IMR-90 (cell line): ENCODE results near the gene SLC6A9. TPM values are rescaled to one million over a fixed set of nuclear protein-coding genes. Genes with fewer than 3 reads are reported as not detected.

Source experiments
- ATAC-seq: fragments of 200-7000 bp; cut with Tn5 transposase; 2 replicates; pipeline ENCODE4 v1.9.1; 2020; ENCODE audit warnings: low read depth, mild to moderate bottlenecking, moderate library complexity
- BruUV-seq: library from RNA; stranded (reverse); fragments of 400-500 nt; replicated peaks from 2 replicates; lab custom pipeline; 2021; lab: Mats Ljungman, UMichigan
- CTCF ChIA-PET: fragments of 300-600 bp; formaldehyde crosslinking; extraction: SDS; loops from one replicate; lab custom pipeline; 2021; ENCODE audit warnings: antibody characterized with exemption; lab: Yijun Ruan, JAX
- POLR2A ChIA-PET: fragments of 300-600 bp; sonication (Branson Sonifier 250); formaldehyde crosslinking; loops from one replicate; lab custom pipeline; 2022; ENCODE audit warnings: antibody characterized with exemption; ENCODE audit not compliant: unreplicated experiment; lab: Charles Lee
- DNase-seq: peaks from one replicate; pipeline ENCODE4 v3.0.0; 2013
- H2AFZ ChIP-seq: replicated peaks from 2 replicates; pipeline ENCODE3; 2013; ENCODE audit warnings: low read length, mild to moderate bottlenecking; ENCODE audit not compliant: poor library complexity
- H2AK5ac ChIP-seq: 2 replicates; pipeline ENCODE4 v1.6.1; 2013; ENCODE audit warnings: low read depth, low read length, inconsistent platforms
- H2AK9ac ChIP-seq: replicated peaks from 2 replicates; pipeline ENCODE3; 2013; ENCODE audit warnings: mild to moderate bottlenecking, low read depth, low read length, moderate library complexity; ENCODE audit not compliant: poor library complexity
- H2BK120ac ChIP-seq: 2 replicates; pipeline ENCODE4 v1.6.1; 2013; ENCODE audit warnings: low read depth, low read length, inconsistent platforms
- H2BK15ac ChIP-seq: 3 replicates; pipeline ENCODE4 v1.6.1; 2013; ENCODE audit warnings: low read depth, low read length, inconsistent platforms
- H2BK20ac ChIP-seq: 2 replicates; pipeline ENCODE4 v1.6.1; 2013; ENCODE audit warnings: low read depth, mild to moderate bottlenecking, inconsistent platforms, low read length, moderate library complexity
- H2BK5ac ChIP-seq: 2 replicates; pipeline ENCODE4 v1.6.1; 2013; ENCODE audit warnings: mild to moderate bottlenecking, low read depth, low read length, inconsistent platforms; ENCODE audit not compliant: poor library complexity, severe bottlenecking
- H3K14ac ChIP-seq: replicated peaks from 2 replicates; pipeline ENCODE4 v1.6.1; 2013; ENCODE audit warnings: low read depth, low read length, inconsistent platforms
- H3K18ac ChIP-seq: 2 replicates; pipeline ENCODE4 v1.6.1; 2013; ENCODE audit warnings: low read depth, low read length, control low read depth
- H3K23ac ChIP-seq: 2 replicates; pipeline ENCODE4 v1.6.1; 2013; ENCODE audit warnings: low read depth, low read length, inconsistent platforms
- H3K27ac ChIP-seq: 2 replicates; pipeline ENCODE4 v1.5.1; 2013; ENCODE audit warnings: mild to moderate bottlenecking, control low read depth, low read length; ENCODE audit not compliant: insufficient read depth
- H3K27me3 ChIP-seq: 2 replicates; pipeline ENCODE4 v1.6.1; 2013; ENCODE audit warnings: low read length; ENCODE audit not compliant: control insufficient read depth, insufficient read depth
- H3K36me3 ChIP-seq: 2 replicates; pipeline ENCODE4 v1.6.1; 2013; ENCODE audit warnings: low read length, mixed read lengths; ENCODE audit not compliant: control insufficient read depth, insufficient read depth
- H3K4ac ChIP-seq: 2 replicates; pipeline ENCODE4 v1.6.1; 2013; ENCODE audit warnings: low read depth, low read length, inconsistent platforms
- H3K4me1 ChIP-seq: 2 replicates; pipeline ENCODE4 v1.6.1; 2013; ENCODE audit warnings: low read length, mixed read lengths; ENCODE audit not compliant: control insufficient read depth, insufficient read depth
- H3K4me2 ChIP-seq: 2 replicates; pipeline ENCODE4 v1.6.1; 2013; ENCODE audit warnings: low read depth, mild to moderate bottlenecking, control low read depth, low read length, moderate library complexity
- H3K4me3 ChIP-seq: 2 replicates; pipeline ENCODE4 v1.5.1; 2013; ENCODE audit warnings: low read depth, mild to moderate bottlenecking, control low read depth, low read length, moderate library complexity; ENCODE audit not compliant: insufficient read depth
- H3K56ac ChIP-seq: 2 replicates; pipeline ENCODE4 v1.6.1; 2013; ENCODE audit warnings: low read length, inconsistent platforms; ENCODE audit not compliant: insufficient read depth; ENCODE audit errors: extremely low read depth
- H3K79me1 ChIP-seq, 2 experiments: 2 replicates each; pipeline ENCODE4 v1.6.1; 2013; ENCODE audit warnings: low read length in 2 of 2, inconsistent platforms in 1 of 2, low read depth in 1 of 2
- H3K9ac ChIP-seq: 2 replicates; pipeline ENCODE4 v1.6.1; 2013; ENCODE audit warnings: low read depth, low read length, control low read depth
- H3K9me1 ChIP-seq: 2 replicates; pipeline ENCODE4 v1.6.1; 2013; ENCODE audit warnings: low read length, inconsistent platforms; ENCODE audit not compliant: insufficient read depth
- H3K9me3 ChIP-seq: 2 replicates; pipeline ENCODE4 v1.6.1; 2013; ENCODE audit warnings: low read length; ENCODE audit not compliant: control insufficient read depth, insufficient read depth
- H4K20me1 ChIP-seq: 2 replicates; pipeline ENCODE4 v1.6.1; 2013; ENCODE audit warnings: low read length, inconsistent platforms; ENCODE audit not compliant: insufficient read depth
- H4K5ac ChIP-seq: 2 replicates; pipeline ENCODE4 v1.6.1; 2013; ENCODE audit warnings: mild to moderate bottlenecking, low read depth, low read length, control low read depth
- H4K8ac ChIP-seq, 2 experiments: 2 replicates each; pipeline ENCODE4 v1.6.1; 2013; ENCODE audit warnings: low read depth in 2 of 2, low read length in 2 of 2, control low read depth in 1 of 2, inconsistent platforms in 1 of 2
- H4K91ac ChIP-seq: 2 replicates; pipeline ENCODE4 v1.6.1; 2013; ENCODE audit warnings: low read depth, low read length, inconsistent platforms; ENCODE audit not compliant: insufficient read depth
- BHLHE40 ChIP-seq: fragments of 150-350 bp; IDR thresholded peaks from 2 replicates; pipeline ENCODE4 v1.6.1; 2016; ENCODE audit warnings: mild to moderate bottlenecking, low read depth, low read length
- CEBPB ChIP-seq: IDR thresholded peaks from 2 replicates; pipeline ENCODE4 v1.6.1; 2012; ENCODE audit warnings: low read depth, low read length, improper control_type of control experiment
- CHD1 ChIP-seq: IDR thresholded peaks from 2 replicates; pipeline ENCODE4 v1.6.1; 2012; ENCODE audit warnings: low read depth, low read length, improper control_type of control experiment
- CTCF ChIP-seq: conservative IDR thresholded peaks from 2 replicates; pipeline ENCODE4 v1.5.1; 2012; ENCODE audit warnings: mild to moderate bottlenecking, low read depth, low read length, improper control_type of control experiment
- ELK1 ChIP-seq: fragments of 150-350 bp; IDR thresholded peaks from 2 replicates; pipeline ENCODE4 v1.6.1; 2016; ENCODE audit warnings: low read depth, mild to moderate bottlenecking, low read length, moderate library complexity, borderline replicate concordance
- FOS ChIP-seq: fragments of 150-350 bp; IDR thresholded peaks from 2 replicates; pipeline ENCODE4 v1.6.1; 2016; ENCODE audit warnings: low read depth, low read length
- MAFK ChIP-seq: IDR thresholded peaks from 2 replicates; pipeline ENCODE4 v1.6.1; 2012; ENCODE audit warnings: low read depth, low read length, improper control_type of control experiment
- MAZ ChIP-seq: IDR thresholded peaks from 2 replicates; pipeline ENCODE4 v1.6.1; 2012; ENCODE audit warnings: low read depth, mild to moderate bottlenecking, low read length, improper control_type of control experiment, moderate library complexity, borderline replicate concordance
- MXI1 ChIP-seq: IDR thresholded peaks from 2 replicates; pipeline ENCODE4 v1.6.1; 2012; ENCODE audit warnings: low read depth, mild to moderate bottlenecking, low read length, moderate library complexity, borderline replicate concordance
- NFE2L2 ChIP-seq: fragments of 150-350 bp; IDR thresholded peaks from 2 replicates; pipeline ENCODE4 v1.6.1; 2016; ENCODE audit warnings: low read depth, mild to moderate bottlenecking, low read length
- POLR2A ChIP-seq: IDR thresholded peaks from 2 replicates; pipeline ENCODE4 v1.6.1; 2012; ENCODE audit warnings: mild to moderate bottlenecking, low read depth, low read length
- RAD21 ChIP-seq: IDR thresholded peaks from 2 replicates; pipeline ENCODE4 v1.6.1; 2012; ENCODE audit warnings: low read length, improper control_type of control experiment
- RCOR1 ChIP-seq: IDR thresholded peaks from 2 replicates; pipeline ENCODE4 v1.6.1; 2012; ENCODE audit warnings: mild to moderate bottlenecking, low read length, improper control_type of control experiment; ENCODE audit not compliant: insufficient replicate concordance
- RFX5 ChIP-seq: IDR thresholded peaks from 2 replicates; pipeline ENCODE4 v1.8.0; 2012; ENCODE audit warnings: low read depth, mild to moderate bottlenecking, low read length, moderate library complexity
- SMC3 ChIP-seq: fragments of 150-350 bp; IDR thresholded peaks from 2 replicates; pipeline ENCODE4 v1.6.1; 2016; ENCODE audit warnings: low read depth, mild to moderate bottlenecking, antibody characterized with exemption, low read length, moderate library complexity
- WGBS, 2 experiments: methylation state at CpG; one replicate each; pipeline versions ENCODE4 v1.1.5 to v1.1.7; 2013; ENCODE audit warnings: missing lambda C conversion rate in 2 of 2; ENCODE audit not compliant: insufficient read length in 1 of 2; ENCODE audit errors: extremely low coverage in 2 of 2; 5-methylcytosine and 5-hydroxymethylcytosine counted together
- dilution Hi-C: fragments of 300-500 bp; cut with HindIII; formaldehyde crosslinking; loops from one replicate; pipeline ENCODE4 v1.14.3; 2018; ENCODE audit warnings: low sequenced_read_pairs; ENCODE audit not compliant: unreplicated experiment
- in situ Hi-C: fragments of 300-500 bp; cut with MboI; formaldehyde crosslinking; loops from 3 replicates; pipeline ENCODE4 v1.14.3; 2019; ENCODE audit warnings: low sequenced_read_pairs, inconsistent platforms, mixed read lengths
- intact Hi-C: fragments of 100-400 bp; cut with micrococcal nuclease; formaldehyde crosslinking; loops from 2 replicates; pipeline ENCODE4 v1.10.0; 2022
- polyA plus RNA-seq, 3 experiments: library from polyadenylated mRNA; depleted of rRNA; stranded (reverse); fragments of >200 nt; gene quantifications; 2 replicates each; pipeline ENCODE4 v1.2.3, GENCODE V29; 2012; ENCODE audit warnings: low replicate concordance in 1 of 3
- total RNA-seq: library from RNA; depleted of rRNA; stranded (reverse); fragments of >200 nt; gene quantifications from 2 replicates; pipeline ENCODE4 v1.2.3, GENCODE V29; 2012
- TF ChIP-seq, protein P1 (sequence below): fragments of 150-350 bp; IDR thresholded peaks from 2 replicates; pipeline ENCODE4 v1.6.1; 2017; ENCODE audit warnings: mild to moderate bottlenecking, antibody characterized with exemption, low read length, low read depth

The SLC6A9 gene
- total and polyA plus RNA-seq, 2 of the 4 experiments (the other 2 are of a cell fraction), result 2.0 to 6.6 TPM

GRCh38 chr1:43970502-43970901 lies 60.8 kb downstream of the SLC6A9 start:
- no peak overlapping the region for H2BK20ac ChIP-seq
- H2BK15ac ChIP-seq, result no peak overlapping the region
- peak overlapping the region; percentile 63; the same call in 1 of the 2 replicates for H4K91ac ChIP-seq
- no peak overlapping the region for H3K56ac ChIP-seq
- H3K27ac ChIP-seq, result no peak overlapping the region; the same call in 1 of the 2 replicates
- H4K20me1 ChIP-seq, result peaks cover 2% of the 10 kb centered on the region
- peaks cover 12 to 24% of the 10 kb centered on the region in 2 experiments; a peak in 3 of 4 replicates for H3K79me1 ChIP-seq
- no peak overlapping the region for H3K18ac ChIP-seq
- intact Hi-C loops (loop anchor here (1.0 kb wide), 1 partner anchor 259 kb away; no protein-coding TSS in a partner anchor), in situ Hi-C loops (loop anchor here (25.0 kb wide), 1 partner anchor 433 kb away; the partner anchor contains the start of gene PTPRF), dilution Hi-C loops (no loop called here)
- BruUV-seq, result no TSS peak
- no peak overlapping the region; the same call in 1 of the 2 replicates for H4K5ac ChIP-seq
- no peaks in the 10 kb centered on the region for H3K27me3 ChIP-seq
- 0 out of 2 replicates have a peak, but pooled peaks cover 2% of the 10 kb centered on the region for H3K4me1 ChIP-seq
- H3K36me3 ChIP-seq, result peaks cover 11% of the 10 kb centered on the region
- ATAC-seq (no peak), DNase-seq (no peak)
- H3K14ac ChIP-seq, result no peak overlapping the region
- no CpG with 5 or more reads among the region's 5 CpGs for WGBS, 2 experiments
- 0 out of 2 replicates have a peak overlapping the region, but pooled peaks have one; percentile 13 for H3K23ac ChIP-seq
- H2AFZ ChIP-seq, result peak overlapping the region; percentile 94
- TF ChIP-seq, protein P1, sequence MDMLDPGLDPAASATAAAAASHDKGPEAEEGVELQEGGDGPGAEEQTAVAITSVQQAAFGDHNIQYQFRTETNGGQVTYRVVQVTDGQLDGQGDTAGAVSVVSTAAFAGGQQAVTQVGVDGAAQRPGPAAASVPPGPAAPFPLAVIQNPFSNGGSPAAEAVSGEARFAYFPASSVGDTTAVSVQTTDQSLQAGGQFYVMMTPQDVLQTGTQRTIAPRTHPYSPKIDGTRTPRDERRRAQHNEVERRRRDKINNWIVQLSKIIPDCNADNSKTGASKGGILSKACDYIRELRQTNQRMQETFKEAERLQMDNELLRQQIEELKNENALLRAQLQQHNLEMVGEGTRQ, result no peak
- TF ChIP-seq BHLHE40, result no peak
- no peak for TF ChIP-seq CEBPB
- TF ChIP-seq MAFK, result no peak
- no peak for TF ChIP-seq SMC3
- TF ChIP-seq CHD1, result no peak
- TF ChIP-seq ELK1, result no peak
- no peak for TF ChIP-seq POLR2A
- TF ChIP-seq NFE2L2, result no peak
- no peak for TF ChIP-seq RCOR1
- no peak for TF ChIP-seq MXI1
- TF ChIP-seq FOS, result no peak
- TF ChIP-seq RFX5, result no peak
- no peak for TF ChIP-seq CTCF
- TF ChIP-seq RAD21, result no peak
- no peak for TF ChIP-seq MAZ
- no peak overlapping the region for H2BK5ac ChIP-seq
- POLR2A ChIA-PET, result no interaction called here
- H2AK5ac ChIP-seq, result peak overlapping the region; percentile 36; the same call in 1 of the 2 replicates
- CTCF ChIA-PET, result interaction anchor here (1.0 to 1.4 kb wide), 2 partner anchors 25 to 207 kb away, joined by 3 to 4 read pairs; no protein-coding TSS in a partner anchor
- peak overlapping the region; percentile 88 for H3K4me3 ChIP-seq
- H3K4me2 ChIP-seq, result peak overlapping the region; percentile 81
- H2AK9ac ChIP-seq, result peak overlapping the region; percentile 88
- H3K9me1 ChIP-seq, result peaks cover 13% of the 10 kb centered on the region
- no peak overlapping the region for H2BK120ac ChIP-seq
- H4K8ac ChIP-seq, result peak overlapping the region; percentile 15 to 85; a peak in 1 of 4 replicates
- no peaks in the 10 kb centered on the region for H3K9me3 ChIP-seq
- 0 out of 2 replicates have a peak overlapping the region, but pooled peaks have one; percentile 72 for H3K4ac ChIP-seq
- peak overlapping the region; percentile 66 for H3K9ac ChIP-seq
